ENCODE results near the gene NDUFS2.
"Not testable (repeated sequence)": the region's sequence is repeated elsewhere in the genome, so short reads cannot be mapped to it uniquely, and the experiment has no call there.

Gene NDUFS2

GRCh38 chr1:161255955-161256520 lies 53.9 kb downstream of the NDUFS2 start:
- not testable (repeated sequence) for DNase-seq

GRCh38 chr1:161257109-161257508 lies 54.9 kb downstream of the NDUFS2 start:
- DNase-seq = not testable (repeated sequence)

DNA sequence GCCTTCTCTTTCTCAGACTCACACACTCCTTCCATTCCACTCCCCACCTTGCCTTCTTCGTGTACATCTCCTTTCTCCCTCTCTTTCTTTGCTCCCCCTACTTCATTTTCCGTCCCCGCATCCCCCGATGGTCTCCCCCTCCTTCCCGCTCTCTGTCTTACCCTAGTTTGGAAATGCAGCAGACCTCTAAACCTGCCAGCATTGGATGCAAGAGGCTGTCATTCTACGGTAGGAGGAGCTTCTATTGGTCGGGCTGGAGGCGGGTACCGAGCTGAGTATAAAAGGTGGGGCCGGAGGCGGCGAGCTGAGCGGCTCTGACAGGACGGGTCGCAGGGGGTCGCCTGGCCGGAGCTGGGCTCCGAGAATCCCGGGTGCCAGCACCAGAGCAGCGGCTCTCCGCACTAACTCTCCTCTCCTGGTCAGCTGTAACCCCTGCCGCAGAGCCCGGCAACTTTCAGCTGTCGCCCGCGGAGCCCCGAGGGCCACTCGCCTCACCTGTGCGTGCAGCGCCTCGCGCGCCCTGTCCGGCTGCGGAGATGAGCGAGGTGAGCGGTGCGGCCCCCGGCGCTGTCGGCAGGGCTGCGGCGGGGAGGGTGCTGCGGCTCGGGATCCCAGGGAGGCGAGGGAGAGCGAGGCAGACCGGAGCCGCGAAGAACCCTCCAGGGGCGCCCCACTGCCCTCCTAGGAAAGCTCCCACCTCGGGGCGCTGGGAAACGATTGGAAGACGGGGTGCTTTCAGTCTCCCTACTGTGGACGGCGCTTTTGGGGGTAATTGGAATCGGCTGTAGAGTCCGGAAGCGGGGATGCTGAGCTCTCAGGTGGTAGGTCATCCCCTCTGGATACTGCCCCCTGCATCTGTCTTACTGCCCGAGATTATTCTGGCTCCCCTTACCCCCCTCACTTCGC lies 56.5 kb downstream of the NDUFS2 start, which contains the start of gene PCP4L1:
Gene PCP4L1, plus strand, starts transcription at position 307 of the 906 bp plus-strand sequence. Its CDS starts 230 bp downstream, at position 537.
- DNase-seq = peak; percentile 4

GRCh38 chr1:161259345-161259702 lies 57.2 kb downstream of the NDUFS2 start:
- DNase-seq = no peak

DNA sequence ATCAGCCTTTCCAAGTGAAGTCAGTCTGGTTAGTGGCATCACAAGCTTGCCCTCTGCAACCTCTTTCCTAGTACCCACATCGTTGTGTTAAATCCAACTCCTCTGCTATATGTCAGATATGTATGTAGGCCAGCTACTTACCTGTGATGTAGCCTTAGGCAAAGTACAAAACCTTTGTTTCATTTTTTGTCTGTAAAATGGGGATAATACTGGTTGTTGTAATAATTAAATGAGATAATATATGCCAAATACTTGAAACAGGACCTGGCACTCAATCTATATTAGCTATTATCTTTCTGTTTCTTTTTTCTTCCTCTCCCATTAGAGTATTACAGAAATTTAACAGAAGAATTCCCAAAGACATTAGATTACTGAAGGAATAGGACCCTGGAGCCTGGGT lies 57.6 kb downstream of the NDUFS2 start:
- DNase-seq = no peak

DNA sequence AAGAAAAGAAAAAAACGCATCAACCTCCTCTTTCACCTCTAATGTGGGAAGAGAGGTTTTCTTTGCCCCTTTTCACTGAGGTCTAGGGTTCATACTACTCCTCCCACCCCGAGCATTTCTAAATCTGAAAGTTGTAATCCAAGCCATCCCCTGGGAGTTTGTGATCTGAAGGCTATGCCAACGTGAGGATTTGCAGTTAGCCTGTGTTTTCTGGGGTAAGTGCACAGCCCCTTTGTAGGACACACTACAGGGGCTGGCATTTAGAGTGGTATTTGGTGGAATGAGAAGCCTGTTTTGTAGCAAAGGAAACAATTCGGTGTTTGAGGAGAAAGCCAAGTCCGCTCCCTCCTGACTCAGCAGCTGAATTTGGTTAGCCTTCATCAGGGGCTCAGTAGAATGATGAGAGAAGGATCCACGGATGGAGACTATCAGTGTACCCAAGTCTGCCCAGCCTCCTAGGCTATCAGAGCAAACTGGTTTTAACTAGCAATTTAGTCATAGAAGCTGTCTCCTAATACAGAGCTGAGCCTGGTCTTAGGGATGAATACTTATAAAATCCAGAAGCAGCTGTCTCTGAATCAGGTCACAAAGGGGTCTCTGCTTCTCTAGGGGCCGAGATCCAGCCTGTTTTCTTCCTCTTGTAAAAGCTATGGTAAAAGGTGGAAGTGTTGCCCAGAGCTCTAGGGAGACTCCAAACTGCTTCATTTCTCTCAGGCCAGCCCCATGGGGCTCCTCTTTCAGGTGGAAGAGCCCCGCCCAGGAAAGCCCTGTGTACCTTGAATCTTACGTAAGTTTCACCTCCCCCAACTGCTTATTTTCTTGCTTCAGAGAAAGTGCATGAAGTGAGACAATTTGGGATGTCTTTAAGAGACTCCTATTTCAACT lies 58.5 kb downstream of the NDUFS2 start:
- DNase-seq = no peak

DNA sequence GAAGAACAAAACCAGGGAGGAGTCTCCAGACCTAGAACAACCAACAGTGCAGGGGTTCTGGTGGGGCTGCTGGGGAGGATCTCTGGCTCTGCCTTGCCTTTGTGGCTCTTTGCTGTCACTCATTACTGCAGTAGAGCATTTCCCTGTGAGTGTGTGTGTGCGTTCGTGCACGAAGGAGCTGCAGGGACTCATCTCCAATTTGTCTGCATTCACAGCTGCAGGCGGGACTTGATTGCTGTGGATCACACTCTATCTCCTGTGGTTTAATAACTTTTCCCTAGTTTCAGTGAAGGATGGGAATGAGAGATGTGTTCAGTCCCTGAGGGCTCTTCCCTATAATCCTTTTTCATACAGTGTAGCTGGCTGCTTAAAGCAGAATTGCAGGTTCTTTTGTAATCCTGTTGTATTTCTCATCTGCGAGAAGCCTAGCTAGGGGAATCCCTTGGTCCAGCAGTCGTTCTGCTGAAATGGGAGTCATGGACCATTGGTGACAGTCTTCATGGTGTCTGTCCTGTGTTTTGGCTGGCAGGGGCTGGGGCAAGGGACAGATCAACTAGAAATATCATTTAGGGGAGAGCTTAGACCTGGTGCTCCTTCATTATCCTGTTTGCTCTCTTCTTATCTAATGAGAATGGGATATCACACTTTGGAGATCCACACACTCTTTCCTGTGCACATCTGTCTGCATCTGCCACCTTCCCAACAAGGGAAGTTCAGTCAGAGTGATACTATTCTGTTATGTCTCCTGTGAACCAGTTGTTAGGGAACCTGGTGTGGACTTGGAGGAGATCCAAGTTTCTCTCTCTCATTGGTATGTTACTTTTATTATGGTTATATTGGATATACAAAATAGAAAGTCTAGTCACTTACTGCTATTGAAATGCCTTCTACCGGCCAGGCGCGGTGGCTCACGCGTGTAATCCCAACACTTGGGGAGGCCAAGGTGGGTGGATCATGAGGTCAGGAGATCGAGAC lies 59.4 kb downstream of the NDUFS2 start:
- no peak for DNase-seq

All from effector CD8-positive, alpha-beta T cell (primary cell).